Mesothelial cell of epicardium (in vitro differentiated cells): ENCODE data around the gene RASL10A. TPM values are rescaled to one million over a fixed set of nuclear protein-coding genes. Genes with fewer than 3 reads are reported as not detected.

Experiments
- DNase-seq, 2 experiments: peaks; one replicate each; pipeline ENCODE4 v3.0.0; 2021; ENCODE audit warnings: low spot score in 2 of 2; ENCODE audit not compliant: unreplicated experiment in 2 of 2
- H3K27ac Mint-ChIP-seq: 2 replicates; pipeline ENCODE4 v1.8.0; 2021; ENCODE audit warnings: mixed read lengths
- H3K27me3 Mint-ChIP-seq: 2 replicates; pipeline ENCODE4 v1.8.0; 2021; ENCODE audit warnings: low read depth, mixed read lengths
- H3K36me3 Mint-ChIP-seq: 2 replicates; pipeline ENCODE4 v1.8.0; 2021; ENCODE audit warnings: mixed read lengths
- H3K4me1 Mint-ChIP-seq: 2 replicates; pipeline ENCODE4 v1.8.0; 2021; ENCODE audit warnings: mixed read lengths
- H3K4me3 Mint-ChIP-seq: 2 replicates; pipeline ENCODE4 v1.8.0; 2021; ENCODE audit warnings: mild to moderate bottlenecking, moderate library complexity, mixed read lengths
- H3K9me3 Mint-ChIP-seq: 2 replicates; pipeline ENCODE4 v1.8.0; 2021; ENCODE audit warnings: mixed read lengths
- CTCF ChIP-seq: fragments of 200-600 bp; sonication (generic); IDR thresholded peaks from one replicate; pipeline ENCODE4 v1.5.0; 2021; ENCODE audit warnings: antibody characterized with exemption; ENCODE audit not compliant: unreplicated experiment
- total RNA-seq: library from RNA; stranded (reverse); gene quantifications from 3 replicates; pipeline ENCODE4 v1.2.1, GENCODE V29; 2021

The RASL10A gene
- total RNA-seq, 1 donor from 2014 or later, result 3.8 TPM

GRCh38 chr22:29309332-29310064 lies 6.0 kb downstream of the RASL10A start:
- Mint-ChIP-seq H3K27me3 (peaks cover 23% of the 10 kb centered on the region), H3K36me3 (peaks cover 3% of the 10 kb centered on the region), H3K9me3 (no peaks in the 10 kb centered on the region), H3K4me1 (peaks cover 15% of the 10 kb centered on the region), H3K4me3 (peak overlapping the region; percentile 54), H3K27ac (no peak overlapping the region)
- peak in 1 of 2 experiments; percentile 38 for DNase-seq
- no peak for TF ChIP-seq CTCF

- Mint-ChIP-seq H3K27ac (no peak overlapping the region), H3K4me1 (peaks cover 9% of the 10 kb centered on the region), H3K36me3 (peaks cover 3% of the 10 kb centered on the region), H3K9me3 (no peaks in the 10 kb centered on the region), H3K4me3 (peak overlapping the region; percentile 54), H3K27me3 (peaks cover 16% of the 10 kb centered on the region)
- TF ChIP-seq CTCF, result no peak
- DNase-seq, result peak in 1 of 2 experiments; percentile 38
These were observed 6.7 kb downstream of the RASL10A start for GRCh38 chr22:29308791-29309262.

DNA sequence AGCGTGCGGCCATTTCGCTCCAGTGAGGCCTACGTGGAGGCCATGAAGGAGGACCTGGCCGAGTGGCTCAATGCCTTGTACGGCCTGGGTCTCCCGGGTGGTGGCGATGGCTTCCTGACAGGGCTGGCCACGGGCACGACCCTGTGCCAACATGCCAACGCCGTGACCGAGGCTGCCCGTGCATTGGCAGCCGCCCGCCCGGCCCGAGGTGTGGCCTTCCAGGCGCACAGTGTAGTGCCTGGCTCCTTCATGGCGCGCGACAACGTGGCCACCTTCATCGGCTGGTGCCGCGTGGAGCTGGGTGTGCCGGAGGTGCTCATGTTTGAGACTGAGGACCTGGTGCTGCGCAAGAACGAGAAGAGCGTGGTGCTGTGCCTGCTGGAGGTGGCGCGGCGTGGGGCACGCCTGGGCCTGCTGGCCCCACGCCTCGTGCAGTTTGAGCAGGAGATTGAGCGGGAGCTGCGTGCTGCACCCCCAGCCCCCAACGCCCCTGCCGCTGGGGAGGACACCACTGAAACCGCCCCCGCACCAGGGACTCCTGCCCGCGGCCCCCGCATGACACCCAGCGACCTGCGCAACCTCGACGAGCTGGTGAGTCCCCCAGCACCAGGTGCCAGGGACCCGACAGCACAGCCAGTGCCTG lies 7.2 kb downstream of the RASL10A start:
- H3K4me1 Mint-ChIP-seq, result peaks cover 9% of the 10 kb centered on the region
- no peak for TF ChIP-seq CTCF
- H3K36me3 Mint-ChIP-seq, result peaks cover 3% of the 10 kb centered on the region
- no peaks in the 10 kb centered on the region for H3K9me3 Mint-ChIP-seq
- peaks cover 10% of the 10 kb centered on the region for H3K27me3 Mint-ChIP-seq
- H3K27ac Mint-ChIP-seq, result no peak overlapping the region
- DNase-seq, result peak in 1 of 2 experiments; percentile 38
- H3K4me3 Mint-ChIP-seq, result peak overlapping the region; percentile 81

DNA sequence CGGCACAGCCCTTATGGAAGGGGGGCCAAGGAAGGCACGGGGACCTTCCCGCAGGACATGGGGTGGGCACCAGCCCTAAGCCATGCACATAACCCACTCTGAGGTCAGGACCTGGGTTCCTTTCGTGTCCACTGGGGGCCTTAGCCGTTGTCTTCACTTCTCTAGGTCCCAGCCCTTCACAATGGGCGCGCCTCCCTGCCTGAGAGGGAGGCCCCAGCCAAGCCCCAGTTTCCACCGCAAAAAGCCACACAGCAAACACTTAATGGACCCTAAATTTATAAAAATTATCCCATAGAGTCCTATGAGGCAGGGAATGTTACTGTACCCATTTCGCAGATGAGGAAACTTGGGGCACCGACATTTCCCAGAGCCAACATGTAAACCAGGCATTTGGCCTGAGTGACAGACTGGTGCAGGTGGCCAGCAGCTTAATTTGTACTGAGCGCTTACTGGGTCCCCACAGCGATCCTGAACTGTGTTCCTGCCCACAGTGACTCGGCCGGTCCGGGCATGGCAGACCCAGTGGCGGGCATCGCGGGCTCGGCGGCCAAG lies 7.8 kb downstream of the RASL10A start:
- Mint-ChIP-seq H3K4me1 (peaks cover 9% of the 10 kb centered on the region), H3K36me3 (peaks cover 3% of the 10 kb centered on the region), H3K27me3 (peaks cover 4% of the 10 kb centered on the region), H3K27ac (peak overlapping the region; percentile 79), H3K9me3 (no peaks in the 10 kb centered on the region), H3K4me3 (peak overlapping the region; percentile 81)
- DNase-seq, result peak in 1 of 2 experiments; percentile 36
- no peak for TF ChIP-seq CTCF

DNA sequence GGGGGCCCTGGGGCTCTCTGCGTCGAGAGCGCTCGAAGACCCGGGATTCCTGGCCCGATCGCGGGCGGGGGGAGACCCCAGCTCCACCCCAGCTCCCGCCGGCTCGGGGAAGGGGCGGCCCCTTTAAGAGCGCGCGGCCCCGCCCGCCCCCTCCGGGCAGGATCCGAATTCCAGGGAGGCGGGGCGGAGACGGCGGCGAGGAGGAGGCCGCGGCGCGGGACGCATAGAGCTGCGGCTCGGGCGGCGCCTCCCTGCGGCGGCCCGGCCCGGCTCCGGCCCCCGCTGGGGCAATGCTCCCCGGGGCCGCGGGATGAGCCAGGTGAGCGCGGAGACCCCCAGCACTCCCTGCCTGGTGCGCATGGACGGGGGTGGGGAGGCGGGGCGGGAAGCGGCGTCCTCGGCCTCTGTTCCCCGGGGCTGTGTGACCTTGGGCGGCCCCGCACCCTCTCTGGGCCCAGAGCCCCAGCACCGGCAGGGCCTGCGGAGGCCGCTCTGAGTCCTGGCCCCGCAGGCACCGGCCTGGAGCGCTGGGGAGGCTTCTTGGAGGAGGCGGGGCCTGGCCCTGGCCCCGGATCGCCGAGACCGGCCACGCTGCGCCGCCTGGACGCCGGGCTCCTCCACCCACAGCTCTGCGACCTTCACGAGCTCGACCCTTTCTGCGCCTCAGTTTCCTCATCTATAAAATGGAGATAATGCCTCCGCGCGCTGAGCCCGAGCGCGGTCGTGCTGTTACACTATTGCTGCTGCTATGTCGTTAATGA lies 8.5 kb downstream of the RASL10A start:
- H3K36me3 Mint-ChIP-seq, result no peaks in the 10 kb centered on the region
- peak overlapping the region; percentile 81 for H3K4me3 Mint-ChIP-seq
- H3K27me3 Mint-ChIP-seq, result no peaks in the 10 kb centered on the region
- H3K9me3 Mint-ChIP-seq, result no peaks in the 10 kb centered on the region
- H3K27ac Mint-ChIP-seq, result peak overlapping the region; percentile 86
- DNase-seq, result peak; percentile 84 to 89
- no peak for TF ChIP-seq CTCF
- peaks cover 9% of the 10 kb centered on the region for H3K4me1 Mint-ChIP-seq
